ENCODE data around the gene PINK1. TPM values are rescaled to one million over a fixed set of nuclear protein-coding genes. Genes with fewer than 3 reads are reported as not detected.

PINK1 gene
- total RNA-seq, 1 experiment from 2014 or later = 129 TPM

DNA sequence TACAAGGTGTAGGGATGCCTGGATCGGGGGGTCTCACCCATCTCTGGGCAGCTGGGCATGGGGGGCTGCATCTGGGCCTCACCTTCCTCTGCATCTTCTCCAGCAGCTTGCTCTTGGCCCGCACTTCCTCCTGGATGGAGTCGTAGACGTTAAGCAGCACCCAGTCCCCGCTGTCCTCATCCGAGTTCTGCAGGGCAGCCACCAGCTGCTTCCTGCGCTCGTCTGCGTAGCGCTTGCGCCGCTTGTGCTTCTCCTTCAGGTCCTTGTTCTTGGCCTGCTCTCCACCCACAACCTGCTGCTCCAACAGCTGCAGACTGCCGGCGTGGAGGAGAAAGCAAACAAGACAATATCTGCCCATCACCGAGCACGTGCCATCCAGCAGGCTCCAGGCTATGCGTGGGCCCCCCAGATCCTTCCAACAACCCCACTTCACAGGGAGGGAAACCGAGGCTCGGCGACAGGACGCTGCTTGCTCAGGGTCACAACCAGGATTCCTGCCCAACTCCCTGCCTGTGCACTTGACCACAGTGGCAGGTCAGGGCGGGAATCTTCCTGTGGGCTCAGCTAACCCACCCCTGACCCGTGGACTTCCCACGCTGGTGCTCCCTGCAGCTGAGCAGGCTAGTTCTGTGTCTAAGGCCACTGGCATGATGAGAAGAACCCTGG lies 49.4 kb downstream of the PINK1 start:
- Histone ChIP-seq H3K9ac (ENCODE audit: low read length) (no peak overlapping the region), H3F3A (ENCODE audit: low read length, unreplicated experiment) (no peaks in the 10 kb centered on the region), H2AFZ (ENCODE audit: low read length) (no peak overlapping the region), H3K9me3 (ENCODE audit: low read length) (no peaks in the 10 kb centered on the region), H3K9me2 (replicated peaks; ENCODE audit: low read length) (no peaks in the 10 kb centered on the region), H3K27ac (ENCODE audit: low read length) (no peak overlapping the region), H3K4me3 (ENCODE audit: low read length) (no peak overlapping the region), H3K36me3 (ENCODE audit: low read depth, low read length) (no peaks in the 10 kb centered on the region), H4K20me1 (ENCODE audit: low read length) (no peaks in the 10 kb centered on the region), H3K79me2 (ENCODE audit: low read length) (no peaks in the 10 kb centered on the region), H3K27me3 (ENCODE audit: low read length) (no peaks in the 10 kb centered on the region), H3K4me2 (ENCODE audit: low read length) (no peak overlapping the region), H3K4me1 (ENCODE audit: insufficient read depth, low read length) (no peaks in the 10 kb centered on the region)
- TF ChIP-seq, protein P1, sequence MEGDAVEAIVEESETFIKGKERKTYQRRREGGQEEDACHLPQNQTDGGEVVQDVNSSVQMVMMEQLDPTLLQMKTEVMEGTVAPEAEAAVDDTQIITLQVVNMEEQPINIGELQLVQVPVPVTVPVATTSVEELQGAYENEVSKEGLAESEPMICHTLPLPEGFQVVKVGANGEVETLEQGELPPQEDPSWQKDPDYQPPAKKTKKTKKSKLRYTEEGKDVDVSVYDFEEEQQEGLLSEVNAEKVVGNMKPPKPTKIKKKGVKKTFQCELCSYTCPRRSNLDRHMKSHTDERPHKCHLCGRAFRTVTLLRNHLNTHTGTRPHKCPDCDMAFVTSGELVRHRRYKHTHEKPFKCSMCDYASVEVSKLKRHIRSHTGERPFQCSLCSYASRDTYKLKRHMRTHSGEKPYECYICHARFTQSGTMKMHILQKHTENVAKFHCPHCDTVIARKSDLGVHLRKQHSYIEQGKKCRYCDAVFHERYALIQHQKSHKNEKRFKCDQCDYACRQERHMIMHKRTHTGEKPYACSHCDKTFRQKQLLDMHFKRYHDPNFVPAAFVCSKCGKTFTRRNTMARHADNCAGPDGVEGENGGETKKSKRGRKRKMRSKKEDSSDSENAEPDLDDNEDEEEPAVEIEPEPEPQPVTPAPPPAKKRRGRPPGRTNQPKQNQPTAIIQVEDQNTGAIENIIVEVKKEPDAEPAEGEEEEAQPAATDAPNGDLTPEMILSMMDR (conservative IDR thresholded peaks at IDR 0.05; ENCODE audit: low read depth, low read length) = no peak
- TF ChIP-seq EZH2 (IDR thresholded peaks at IDR 0.05; ENCODE audit: low read length, unreplicated experiment) = no peak
- TF ChIP-seq EZH2phosphoT487 (IDR thresholded peaks at IDR 0.05; ENCODE audit: borderline replicate concordance, low read length) = no peak
- CTCF ChIA-PET = no interaction called here
- intact Hi-C loops (cut with micrococcal nuclease) = no loop called here
- no TSS peak for BruUV-seq (replicated peaks)
- DNase-seq (no peak), ATAC-seq (no peak)
- POLR2A ChIA-PET (ENCODE audit: unreplicated experiment) = no interaction called here

DNA sequence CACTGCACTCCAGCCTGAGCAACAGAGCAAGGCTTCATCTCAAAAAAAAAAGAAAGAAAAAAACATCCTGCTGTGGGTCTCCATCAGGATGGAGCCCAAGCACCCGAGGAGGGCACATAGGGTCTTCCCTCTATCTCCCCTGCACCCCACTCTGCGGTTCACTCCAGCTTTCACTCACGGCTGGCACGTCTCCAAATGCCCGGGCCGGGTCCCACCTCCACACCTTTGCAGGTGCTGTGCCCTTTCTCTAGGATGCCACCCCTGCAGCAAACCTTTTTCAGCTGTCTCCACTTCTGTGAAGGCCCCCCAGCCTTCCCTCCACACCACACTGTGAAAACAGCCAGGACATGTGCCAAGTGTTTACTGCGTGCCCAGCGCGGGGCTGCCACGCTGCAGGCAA lies 50.4 kb downstream of the PINK1 start:
- no peaks in the 10 kb centered on the region for H4K20me1 ChIP-seq (ENCODE audit: low read length)
- no peak overlapping the region for H3K4me2 ChIP-seq (ENCODE audit: low read length)
- intact Hi-C loops (cut with micrococcal nuclease) = no loop called here
- no peaks in the 10 kb centered on the region for H3K36me3 ChIP-seq (ENCODE audit: low read depth, low read length)
- H3K27me3 ChIP-seq (ENCODE audit: low read length) = no peaks in the 10 kb centered on the region
- DNase-seq = no peak
- no TSS peak for BruUV-seq (replicated peaks)
- no peak overlapping the region for H3K9ac ChIP-seq (ENCODE audit: low read length)
- TF ChIP-seq, protein P1 (conservative IDR thresholded peaks at IDR 0.05; ENCODE audit: low read depth, low read length) = no peak
- TF ChIP-seq EZH2 (IDR thresholded peaks at IDR 0.05; ENCODE audit: low read length, unreplicated experiment) (no peak), EZH2phosphoT487 (IDR thresholded peaks at IDR 0.05; ENCODE audit: borderline replicate concordance, low read length) (no peak)
- no peak overlapping the region for H3K4me3 ChIP-seq (ENCODE audit: low read length)
- no peaks in the 10 kb centered on the region for H3K79me2 ChIP-seq (ENCODE audit: low read length)
- H3F3A ChIP-seq (ENCODE audit: low read length, unreplicated experiment) = no peaks in the 10 kb centered on the region
- ATAC-seq = no peak
- H2AFZ ChIP-seq (ENCODE audit: low read length) = no peak overlapping the region
- no peak overlapping the region for H3K27ac ChIP-seq (ENCODE audit: low read length)
- ChIA-PET POLR2A (ENCODE audit: unreplicated experiment) (no interaction called here), CTCF (interaction anchor here (0.7 kb wide), 1 partner anchor 278 kb away, joined by 3 read pairs; no protein-coding TSS in a partner anchor)
- H3K4me1 ChIP-seq (ENCODE audit: insufficient read depth, low read length) = no peaks in the 10 kb centered on the region
- no peaks in the 10 kb centered on the region for H3K9me3 ChIP-seq (ENCODE audit: low read length)
- H3K9me2 ChIP-seq (replicated peaks; ENCODE audit: low read length) = no peaks in the 10 kb centered on the region

DNA sequence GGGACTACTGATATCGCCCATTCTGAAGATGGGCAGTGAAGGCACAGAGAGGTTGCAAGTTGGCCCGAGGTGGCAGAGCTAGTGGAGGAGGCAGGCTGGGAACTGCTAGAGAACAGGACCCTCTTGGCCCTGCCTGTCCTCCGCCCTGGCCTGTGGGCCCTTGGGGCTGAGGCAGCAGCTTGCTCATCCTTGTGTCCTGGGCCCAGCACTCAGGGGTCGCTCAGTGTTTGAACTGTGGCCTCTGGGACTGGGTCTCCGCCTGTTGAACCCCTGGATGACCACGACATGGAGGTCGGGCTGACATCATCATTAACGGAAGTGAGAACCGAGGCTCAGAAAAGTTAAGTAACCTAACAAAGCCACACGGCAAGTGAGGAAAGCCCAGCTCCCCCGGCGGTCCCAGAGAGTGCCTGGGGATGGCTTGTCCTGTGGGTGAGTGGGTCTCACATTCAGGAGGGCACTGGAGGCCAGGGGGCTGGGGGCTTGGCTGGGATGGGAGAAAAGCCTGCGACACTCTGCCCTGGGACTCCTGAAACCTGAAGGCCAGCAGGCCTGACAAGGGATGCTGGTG lies 50.9 kb downstream of the PINK1 start:
- H3K9me3 ChIP-seq (ENCODE audit: low read length) = no peaks in the 10 kb centered on the region
- H3K36me3 ChIP-seq (ENCODE audit: low read depth, low read length) = no peaks in the 10 kb centered on the region
- ATAC-seq (no peak), DNase-seq (no peak)
- no peaks in the 10 kb centered on the region for H3K79me2 ChIP-seq (ENCODE audit: low read length)
- intact Hi-C loops (cut with micrococcal nuclease) = no loop called here
- H3K4me2 ChIP-seq (ENCODE audit: low read length) = no peak overlapping the region
- no peaks in the 10 kb centered on the region for H4K20me1 ChIP-seq (ENCODE audit: low read length)
- no peak overlapping the region for H3K4me3 ChIP-seq (ENCODE audit: low read length)
- H3K27me3 ChIP-seq (ENCODE audit: low read length) = no peaks in the 10 kb centered on the region
- TF ChIP-seq, protein P1 (conservative IDR thresholded peaks at IDR 0.05; ENCODE audit: low read depth, low read length) = no peak
- TF ChIP-seq EZH2phosphoT487 (IDR thresholded peaks at IDR 0.05; ENCODE audit: borderline replicate concordance, low read length) = no peak
- TF ChIP-seq EZH2 (IDR thresholded peaks at IDR 0.05; ENCODE audit: low read length, unreplicated experiment) = no peak
- no peak overlapping the region for H3K27ac ChIP-seq (ENCODE audit: low read length)
- ChIA-PET CTCF (interaction anchor here (0.7 kb wide), 1 partner anchor 278 kb away, joined by 3 read pairs; no protein-coding TSS in a partner anchor), POLR2A (ENCODE audit: unreplicated experiment) (no interaction called here)
- no peaks in the 10 kb centered on the region for H3K9me2 ChIP-seq (replicated peaks; ENCODE audit: low read length)
- H3K4me1 ChIP-seq (ENCODE audit: insufficient read depth, low read length) = no peaks in the 10 kb centered on the region
- no peaks in the 10 kb centered on the region for H3F3A ChIP-seq (ENCODE audit: low read length, unreplicated experiment)
- BruUV-seq (replicated peaks) = no TSS peak
- no peak overlapping the region for H3K9ac ChIP-seq (ENCODE audit: low read length)
- H2AFZ ChIP-seq (ENCODE audit: low read length) = no peak overlapping the region
